ENCODE measurements around the gene CAPN3.

GRCh38 chr15:42364529-42364928, 5.2 kb downstream of the CAPN3 start:
- TF ChIP-seq POLR2A (IDR thresholded peaks at IDR 0.05) (no peak), CTCF (IDR thresholded peaks at IDR 0.05) (no peak)
